ENCODE data around the gene CD82.

CD82 gene

DNA sequence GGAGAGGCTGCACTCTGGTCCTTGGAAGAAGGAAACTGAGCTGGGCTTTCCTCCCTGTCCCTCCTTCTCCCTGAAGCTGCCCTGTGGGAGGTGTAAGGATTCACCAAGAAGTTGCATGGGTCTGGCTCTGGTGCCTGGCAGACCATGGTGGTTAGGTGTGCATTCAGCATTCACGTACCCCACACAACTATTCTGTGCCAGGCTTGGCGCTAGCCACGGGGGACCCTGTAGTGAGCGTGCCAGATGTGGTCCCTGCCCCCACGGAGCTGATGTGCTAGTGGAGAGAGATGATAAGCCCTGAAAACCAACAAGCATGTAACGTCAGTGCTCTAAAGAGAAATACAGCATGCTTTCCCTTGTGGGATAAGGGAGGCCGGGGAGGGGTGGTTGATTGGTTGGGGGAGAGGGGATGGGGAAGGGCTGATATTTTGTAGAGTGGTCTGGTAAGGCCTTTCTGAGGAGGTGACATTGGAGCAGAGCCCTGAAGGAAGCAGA, 48.9 kb downstream of the CD82 start:
- H3K4me3 ChIP-seq: no peak overlapping the region
- H3K9me3 ChIP-seq (ENCODE audit: low read depth, low read length): no peaks in the 10 kb centered on the region
- no peaks in the 10 kb centered on the region for H3K36me3 ChIP-seq (ENCODE audit: insufficient read depth, low read length)
- no peak overlapping the region for H3K9ac ChIP-seq (ENCODE audit: insufficient read length)
- TF ChIP-seq EZH2 (IDR thresholded peaks at IDR 0.05): no peak
- no peak for TF ChIP-seq POLR2AphosphoS5 (IDR thresholded peaks at IDR 0.05; ENCODE audit: borderline replicate concordance, low read depth, low read length)
- no peak for TF ChIP-seq FOXP2 (optimal IDR thresholded peaks at IDR 0.05; ENCODE audit: control extremely low read depth, extremely low read length, insufficient read depth)
- no peak for DNase-seq (ENCODE audit: low read depth, low spot score)
- H3K27ac ChIP-seq: no peak overlapping the region

GRCh38 chr11:44615041-44615755, 49.7 kb downstream of the CD82 start:
- no peak for TF ChIP-seq FOXP2 (optimal IDR thresholded peaks at IDR 0.05; ENCODE audit: control extremely low read depth, extremely low read length, insufficient read depth)
- no peak for TF ChIP-seq POLR2AphosphoS5 (IDR thresholded peaks at IDR 0.05; ENCODE audit: borderline replicate concordance, low read depth, low read length)
- TF ChIP-seq EZH2 (IDR thresholded peaks at IDR 0.05): no peak
- Histone ChIP-seq H3K4me3 (no peak overlapping the region), H3K27ac (no peak overlapping the region), H3K9ac (ENCODE audit: insufficient read length) (no peak overlapping the region), H3K9me3 (ENCODE audit: low read depth, low read length) (no peaks in the 10 kb centered on the region), H3K36me3 (ENCODE audit: insufficient read depth, low read length) (no peaks in the 10 kb centered on the region)
- no peak for DNase-seq (ENCODE audit: low read depth, low spot score)

- Histone ChIP-seq H3K9ac (ENCODE audit: insufficient read length) (no peak overlapping the region), H3K36me3 (ENCODE audit: insufficient read depth, low read length) (no peaks in the 10 kb centered on the region), H3K27ac (no peak overlapping the region), H3K9me3 (ENCODE audit: low read depth, low read length) (no peaks in the 10 kb centered on the region), H3K4me3 (no peak overlapping the region)
- no peak for DNase-seq (ENCODE audit: low read depth, low spot score)
- TF ChIP-seq POLR2AphosphoS5 (IDR thresholded peaks at IDR 0.05; ENCODE audit: borderline replicate concordance, low read depth, low read length) (no peak), FOXP2 (optimal IDR thresholded peaks at IDR 0.05; ENCODE audit: control extremely low read depth, extremely low read length, insufficient read depth) (no peak), EZH2 (IDR thresholded peaks at IDR 0.05) (no peak)
These were observed 50.7 kb downstream of the CD82 start for GRCh38 chr11:44615913-44616791.

- Histone ChIP-seq H3K36me3 (ENCODE audit: insufficient read depth, low read length) (no peaks in the 10 kb centered on the region), H3K9ac (ENCODE audit: insufficient read length) (no peak overlapping the region), H3K9me3 (ENCODE audit: low read depth, low read length) (no peaks in the 10 kb centered on the region)
These were observed 52.4 kb downstream of the CD82 start for GRCh38 chr11:44617671-44618461.

GRCh38 chr11:44618561-44619425, 53.3 kb downstream of the CD82 start:
- no peak overlapping the region for H3K27ac ChIP-seq
- no peak overlapping the region for H3K4me3 ChIP-seq
- H3K9ac ChIP-seq (ENCODE audit: insufficient read length): no peak overlapping the region
- H3K9me3 ChIP-seq (ENCODE audit: low read depth, low read length): no peaks in the 10 kb centered on the region
- no peak for DNase-seq (ENCODE audit: low read depth, low spot score)
- no peaks in the 10 kb centered on the region for H3K36me3 ChIP-seq (ENCODE audit: insufficient read depth, low read length)
- no peak for TF ChIP-seq POLR2AphosphoS5 (IDR thresholded peaks at IDR 0.05; ENCODE audit: borderline replicate concordance, low read depth, low read length)
- TF ChIP-seq EZH2 (IDR thresholded peaks at IDR 0.05): no peak
- no peak for TF ChIP-seq FOXP2 (optimal IDR thresholded peaks at IDR 0.05; ENCODE audit: control extremely low read depth, extremely low read length, insufficient read depth)

More at GRCh38 chr11:44617671-44618461, 52.4 kb downstream of the CD82 start:
- Histone ChIP-seq H3K4me3 (no peak overlapping the region), H3K27ac (no peak overlapping the region)
- no peak for DNase-seq (ENCODE audit: low read depth, low spot score)
- no peak for TF ChIP-seq EZH2 (IDR thresholded peaks at IDR 0.05)
- no peak for TF ChIP-seq FOXP2 (optimal IDR thresholded peaks at IDR 0.05; ENCODE audit: control extremely low read depth, extremely low read length, insufficient read depth)
- no peak for TF ChIP-seq POLR2AphosphoS5 (IDR thresholded peaks at IDR 0.05; ENCODE audit: borderline replicate concordance, low read depth, low read length)

DNA sequence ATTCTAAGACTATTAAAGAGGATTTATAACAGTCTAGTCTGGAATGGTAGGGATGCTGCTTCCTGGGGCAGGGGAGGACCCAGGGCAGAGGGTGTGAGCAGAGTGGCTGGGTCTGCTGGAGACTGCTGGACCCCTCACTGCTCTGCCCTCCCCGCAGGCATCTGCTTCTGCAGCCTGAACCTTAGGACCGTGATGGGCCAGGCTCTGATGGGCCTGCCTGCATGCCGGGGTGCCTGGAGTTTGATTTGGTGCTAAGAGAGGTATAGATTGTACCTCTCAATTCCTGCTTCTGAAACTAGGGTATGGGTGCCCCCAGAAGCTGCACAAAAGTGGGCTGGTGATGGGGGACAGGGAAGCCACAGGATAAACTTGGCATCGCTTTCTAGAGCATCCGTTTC, 54.9 kb downstream of the CD82 start:
- H3K36me3 ChIP-seq (ENCODE audit: insufficient read depth, low read length): no peaks in the 10 kb centered on the region
- H3K9me3 ChIP-seq (ENCODE audit: low read depth, low read length): no peaks in the 10 kb centered on the region
- H3K27ac ChIP-seq: no peak overlapping the region
- TF ChIP-seq FOXP2 (optimal IDR thresholded peaks at IDR 0.05; ENCODE audit: control extremely low read depth, extremely low read length, insufficient read depth) (no peak), EZH2 (IDR thresholded peaks at IDR 0.05) (no peak), POLR2AphosphoS5 (IDR thresholded peaks at IDR 0.05; ENCODE audit: borderline replicate concordance, low read depth, low read length) (no peak)
- no peak overlapping the region for H3K4me3 ChIP-seq
- no peak overlapping the region for H3K9ac ChIP-seq (ENCODE audit: insufficient read length)
- no peak for DNase-seq (ENCODE audit: low read depth, low spot score)

GRCh38 chr11:44621140-44621681, 55.7 kb downstream of the CD82 start:
- H3K36me3 ChIP-seq (ENCODE audit: insufficient read depth, low read length): no peaks in the 10 kb centered on the region
- no peak for DNase-seq (ENCODE audit: low read depth, low spot score)
- no peak overlapping the region for H3K27ac ChIP-seq
- H3K9me3 ChIP-seq (ENCODE audit: low read depth, low read length): no peaks in the 10 kb centered on the region
- no peak overlapping the region for H3K9ac ChIP-seq (ENCODE audit: insufficient read length)
- no peak overlapping the region for H3K4me3 ChIP-seq
- TF ChIP-seq FOXP2 (optimal IDR thresholded peaks at IDR 0.05; ENCODE audit: control extremely low read depth, extremely low read length, insufficient read depth) (no peak), POLR2AphosphoS5 (IDR thresholded peaks at IDR 0.05; ENCODE audit: borderline replicate concordance, low read depth, low read length) (no peak), EZH2 (IDR thresholded peaks at IDR 0.05) (no peak)

Measured in SK-N-MC (cell line).